Stimulated activated CD4-positive, alpha-beta T cell treated with anti-CD3 and anti-CD28 coated beads, Interleukin-1b, Interleukin-23, amount 100 ng/mL, for 1 hour (primary cell): ENCODE measurements around the gene LIN52.
"Not testable (repeated sequence)": the region's sequence is repeated elsewhere in the genome, so short reads cannot be mapped to it uniquely, and the experiment has no call there.

Experiments
- DNase-seq, 2 donors: peaks; one replicate each; pipeline ENCODE4 v3.0.0-alpha.2; 2020; ENCODE audit warnings: low read depth in 2 of 2

The LIN52 gene

DNA sequence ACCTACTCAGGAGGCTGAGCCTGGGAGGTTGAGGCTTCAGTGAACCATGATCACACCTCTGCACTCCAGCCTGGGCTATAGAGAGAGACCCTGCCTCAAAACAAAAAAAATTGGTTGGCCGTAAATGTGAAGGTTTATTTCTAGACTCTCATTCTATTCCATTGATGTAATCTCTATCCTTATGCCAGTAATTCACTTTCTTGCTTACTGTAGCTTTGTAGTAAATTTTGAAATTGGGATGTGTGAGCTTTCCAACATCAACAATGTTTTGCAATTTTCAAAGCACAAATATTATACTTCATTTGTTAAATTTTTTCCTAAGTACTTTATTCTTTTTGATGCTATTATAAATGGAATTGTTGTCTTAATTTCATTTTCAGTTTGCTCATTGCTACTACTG, 24.6 kb downstream of the LIN52 start:
- no peak for DNase-seq

DNA sequence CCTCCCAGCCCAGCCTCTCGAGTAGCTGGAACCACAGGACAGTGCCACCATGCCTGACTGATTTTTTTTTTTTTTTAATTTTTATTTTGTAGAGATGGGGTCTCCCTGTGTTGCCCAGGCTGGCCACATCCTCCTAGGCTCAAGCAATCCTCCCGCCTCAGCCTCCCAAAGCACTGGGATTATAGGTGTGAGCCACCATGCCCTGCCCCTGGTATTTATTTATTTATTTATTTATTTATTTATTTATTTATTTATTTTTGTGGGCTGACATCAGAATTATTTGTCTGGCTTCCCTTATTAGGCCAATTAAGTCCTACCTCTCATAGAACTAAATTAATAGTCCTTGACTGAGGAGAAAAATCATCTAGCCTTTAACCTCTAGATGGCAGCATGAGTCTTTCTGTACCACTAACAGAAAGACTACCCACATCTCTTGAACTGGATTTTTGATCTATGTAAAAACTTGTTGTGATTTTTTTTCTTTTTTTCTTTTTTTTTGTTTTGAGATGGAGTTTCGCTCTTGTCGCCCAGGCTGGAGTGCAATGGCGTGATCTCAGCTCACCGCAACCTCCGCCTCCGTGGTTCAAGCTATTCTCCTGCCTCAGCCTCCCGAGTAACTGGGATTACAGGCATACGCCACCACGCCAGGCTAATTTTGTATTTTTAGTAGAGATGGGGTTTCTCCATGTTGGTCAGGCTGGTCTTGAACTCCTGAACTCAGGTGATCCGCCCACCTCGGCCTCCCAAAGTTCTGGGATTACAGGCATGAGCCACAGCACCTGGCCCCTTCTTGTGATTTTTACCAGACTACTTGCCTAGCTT, 26.9 kb downstream of the LIN52 start:
- DNase-seq = not testable (repeated sequence)

DNA sequence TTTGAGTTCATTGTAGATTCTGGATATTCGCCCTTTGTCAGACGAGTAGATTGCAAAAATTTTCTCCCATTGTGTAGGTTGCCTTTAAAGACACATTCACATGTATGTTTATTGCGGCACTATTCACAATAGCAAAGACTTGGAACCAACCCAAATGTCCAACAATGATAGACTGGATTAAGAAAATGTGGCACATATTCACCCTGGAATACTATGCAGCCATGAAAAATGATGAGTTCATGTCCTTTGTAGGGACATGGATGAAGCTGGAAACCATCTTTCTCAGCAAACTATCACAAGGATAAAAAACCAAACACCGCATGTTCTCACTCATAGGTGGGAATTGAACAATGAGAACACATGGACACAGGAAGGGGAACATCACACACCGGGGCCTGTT, 40.7 kb downstream of the LIN52 start:
- DNase-seq = not testable (repeated sequence)

DNA sequence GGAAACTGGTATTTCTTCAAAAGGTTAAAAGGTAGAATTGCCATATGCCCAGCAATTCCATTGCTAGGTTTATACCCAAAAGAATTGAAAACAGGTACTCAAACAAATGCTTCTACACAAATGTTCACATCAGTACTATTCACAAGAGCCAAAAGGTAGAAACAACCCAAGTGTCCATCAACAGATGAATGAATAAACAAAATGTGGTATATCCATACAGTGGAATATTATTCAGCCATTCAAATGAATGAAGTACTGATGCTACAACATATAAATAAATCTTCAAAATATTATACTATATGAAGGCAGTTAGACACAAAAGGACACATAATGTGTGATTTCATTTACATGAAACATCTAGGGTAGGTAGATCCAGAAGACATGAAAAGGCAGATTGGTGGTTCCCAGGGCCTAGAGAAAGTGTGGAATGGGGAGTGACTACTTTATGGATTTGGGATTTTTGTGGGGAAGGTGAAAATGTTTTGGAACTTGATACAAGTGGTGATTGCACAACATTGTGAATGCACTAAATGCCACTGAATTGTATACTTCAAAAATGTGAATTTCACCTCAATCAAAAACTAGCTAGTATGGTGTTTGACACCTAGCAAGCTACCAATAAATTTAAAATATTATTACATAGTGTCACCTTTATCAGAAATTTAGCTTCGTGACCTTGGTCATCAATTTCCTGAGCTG, 41.7 kb downstream of the LIN52 start:
- no peak for DNase-seq

DNA sequence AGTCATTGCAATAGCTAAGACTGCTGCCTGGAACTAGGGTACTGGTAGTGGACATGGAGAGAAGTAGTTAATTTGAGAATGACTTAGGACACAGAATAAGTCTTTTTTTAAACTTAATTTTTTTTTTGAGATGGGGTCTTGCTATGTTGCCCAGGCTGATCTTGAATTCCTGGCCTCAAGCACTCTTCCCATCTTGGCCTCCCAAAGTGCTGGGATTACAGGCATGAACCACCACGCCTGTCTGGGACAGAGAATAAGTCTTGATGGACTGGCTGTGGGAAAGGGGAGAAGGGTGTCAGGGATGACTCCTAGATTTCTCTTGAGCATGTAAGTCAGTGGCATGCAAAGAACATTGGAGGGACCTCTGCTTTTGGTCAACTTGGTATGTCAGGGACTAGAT, 42.9 kb downstream of the LIN52 start:
- DNase-seq = no peak

DNA sequence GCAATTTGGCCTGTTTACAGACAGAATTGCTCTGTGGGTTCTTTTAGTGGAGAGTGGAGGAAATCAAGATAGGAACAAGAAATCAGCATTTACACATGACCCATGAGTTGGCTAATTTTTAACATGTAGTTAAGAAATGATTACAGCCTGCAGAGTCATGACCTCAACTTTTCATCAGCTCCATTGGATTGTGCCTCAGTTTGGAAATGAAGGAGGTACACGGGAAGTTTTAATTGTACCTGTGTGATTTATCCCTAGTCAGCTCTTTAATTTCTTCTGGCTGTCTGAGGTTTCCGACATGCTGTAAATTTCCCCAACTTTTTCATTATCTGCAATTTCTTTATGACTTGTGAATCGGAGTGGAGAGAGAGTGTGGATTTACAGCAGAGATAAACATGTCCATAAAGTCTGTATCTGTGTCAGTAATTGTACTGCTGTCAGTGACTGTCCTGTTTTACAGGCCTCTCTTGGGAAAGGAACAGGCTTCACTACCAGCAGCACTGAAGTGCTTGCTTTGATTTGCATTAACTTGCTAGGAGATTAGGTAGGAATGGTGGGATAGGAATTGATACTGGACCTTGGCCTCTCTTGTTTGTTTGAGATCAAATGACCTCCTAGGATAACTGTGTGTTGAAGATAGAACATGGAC, 49.2 kb downstream of the LIN52 start:
- DNase-seq = no peak

DNA sequence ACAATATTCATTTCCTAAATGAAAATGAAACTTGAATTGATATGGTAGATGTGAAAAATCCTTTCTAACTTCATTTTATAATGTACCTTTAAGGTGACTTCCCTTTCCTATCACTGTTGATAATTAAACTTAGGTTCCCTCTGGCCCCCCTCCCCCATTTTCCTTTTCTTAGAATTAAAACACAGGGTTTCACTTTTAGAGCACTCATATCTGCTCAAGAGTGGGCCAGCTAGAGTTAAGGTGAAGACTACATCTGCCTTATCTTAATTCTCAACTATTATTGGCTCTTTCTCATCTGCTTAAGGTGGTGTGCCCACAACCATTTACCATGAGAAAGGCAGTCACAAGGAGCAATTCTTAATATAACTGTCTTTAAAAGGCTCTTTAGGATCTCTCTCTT, 49.7 kb downstream of the LIN52 start:
- no peak for DNase-seq

DNA sequence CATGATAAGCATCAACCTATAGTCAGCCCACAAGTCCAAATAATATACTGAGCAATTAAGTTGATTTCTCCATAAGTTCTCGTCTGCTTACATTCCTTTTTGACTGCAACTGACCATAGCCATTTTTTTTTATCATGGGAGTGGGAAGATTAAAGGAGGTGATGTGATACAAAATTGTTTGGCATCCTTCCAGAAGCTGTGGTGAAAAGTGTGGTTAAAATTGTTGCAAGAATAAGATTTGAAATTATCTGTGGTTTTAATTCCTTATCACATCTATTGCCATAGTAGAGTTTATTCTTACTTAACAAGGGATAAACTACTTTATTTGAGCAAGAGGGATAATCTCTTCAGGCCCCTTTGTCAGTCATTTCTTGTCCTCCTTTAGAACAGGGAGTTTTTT, 50.7 kb downstream of the LIN52 start:
- no peak for DNase-seq

DNA sequence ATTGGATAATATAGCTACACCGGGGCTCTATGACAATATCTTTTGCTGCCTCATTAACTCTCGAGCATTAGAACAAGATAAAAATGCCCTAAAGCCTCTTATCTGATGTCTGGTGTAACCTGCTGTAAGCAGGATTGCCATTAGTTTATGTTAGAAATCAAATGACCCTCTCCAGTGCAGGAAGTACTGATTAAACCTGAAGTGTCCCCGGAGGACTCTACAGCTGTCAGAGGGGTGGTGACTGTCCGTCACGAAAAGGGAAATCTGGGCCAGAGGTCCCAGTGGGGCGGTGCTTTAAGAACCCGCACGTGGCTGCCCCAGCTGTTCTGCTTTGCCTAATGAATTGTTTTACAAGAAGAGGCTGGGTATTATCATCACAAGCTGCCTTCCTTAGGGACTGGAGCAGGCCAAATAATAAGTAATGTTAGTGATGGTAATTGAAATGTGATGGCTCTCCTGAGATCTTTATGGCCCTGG, 55.7 kb downstream of the LIN52 start:
- DNase-seq = no peak

DNA sequence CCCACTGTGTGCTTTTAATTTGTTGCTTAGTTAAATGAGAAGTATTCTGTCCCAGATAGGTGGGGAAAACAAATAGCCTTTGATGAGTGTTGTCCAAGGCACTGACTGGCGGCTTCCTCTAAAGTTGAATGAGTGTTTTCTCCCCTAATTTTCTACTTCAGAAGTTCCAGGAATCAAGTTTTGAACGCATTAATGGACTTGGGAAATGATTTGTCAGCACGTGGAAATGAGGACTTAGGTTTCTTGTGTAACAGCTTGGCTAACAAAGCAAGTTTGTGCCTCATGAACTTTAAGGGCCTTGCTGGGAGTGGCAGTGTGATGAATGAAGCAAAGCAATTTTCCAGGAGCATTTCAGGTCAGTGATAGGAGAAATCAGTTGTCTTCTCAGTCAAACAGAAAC, 56.9 kb downstream of the LIN52 start:
- DNase-seq = no peak

DNA sequence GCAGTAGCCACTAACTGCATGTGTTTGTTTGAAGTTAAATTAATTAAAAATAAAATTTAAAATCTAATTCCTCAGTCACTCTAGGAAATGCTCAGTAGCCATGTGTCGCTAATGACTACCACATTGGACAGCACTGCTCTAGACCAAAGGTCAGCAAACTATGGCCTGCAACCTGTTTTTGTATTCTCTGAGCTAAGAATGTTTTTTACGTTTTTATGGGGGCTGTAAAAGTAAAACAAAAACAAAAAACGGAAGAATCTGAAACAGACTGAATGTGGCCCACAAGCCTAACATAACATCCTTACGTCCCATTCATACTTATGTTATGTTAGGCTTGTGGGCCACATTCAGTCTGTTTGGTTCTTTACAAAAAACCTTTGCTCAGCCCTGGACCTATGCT, 57.8 kb downstream of the LIN52 start:
- no peak for DNase-seq

DNA sequence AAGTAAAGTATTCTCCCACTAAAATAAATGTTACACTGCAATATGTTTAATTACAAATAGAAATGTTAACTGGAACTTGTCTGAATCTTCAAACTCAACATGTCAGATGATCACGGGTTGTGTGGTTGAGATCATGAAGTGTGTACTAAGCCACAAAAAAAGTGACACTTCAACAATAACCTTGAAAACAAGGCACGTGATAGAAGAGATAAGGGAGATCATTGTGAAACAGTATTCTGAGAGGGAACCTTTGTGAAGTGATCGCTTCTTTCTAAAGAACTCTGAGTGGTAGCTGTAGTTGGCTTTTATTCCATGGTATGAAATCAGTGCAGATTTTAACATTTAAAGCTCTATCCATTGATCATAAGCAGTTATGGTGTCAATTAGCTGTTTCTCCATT, 60.0 kb downstream of the LIN52 start:
- no peak for DNase-seq

DNA sequence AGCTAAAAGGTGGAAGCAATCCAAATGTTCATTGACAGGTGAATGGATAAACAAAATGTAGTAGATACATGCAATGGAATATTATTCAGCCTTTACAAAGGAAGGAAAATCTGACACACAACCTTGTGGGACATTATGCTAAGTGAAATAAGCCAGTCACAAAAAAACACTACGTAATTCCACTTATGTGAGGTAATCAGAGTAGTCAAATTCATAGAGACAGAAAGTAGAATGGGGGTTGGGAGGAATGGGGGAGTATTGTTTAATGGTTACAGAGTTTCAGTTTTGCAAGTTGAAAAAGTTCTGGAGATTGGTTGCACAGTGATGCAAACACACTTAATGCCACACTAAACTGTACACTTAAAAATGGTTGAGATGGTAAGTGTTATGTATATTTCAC, 62.8 kb downstream of the LIN52 start:
- DNase-seq = no peak

DNA sequence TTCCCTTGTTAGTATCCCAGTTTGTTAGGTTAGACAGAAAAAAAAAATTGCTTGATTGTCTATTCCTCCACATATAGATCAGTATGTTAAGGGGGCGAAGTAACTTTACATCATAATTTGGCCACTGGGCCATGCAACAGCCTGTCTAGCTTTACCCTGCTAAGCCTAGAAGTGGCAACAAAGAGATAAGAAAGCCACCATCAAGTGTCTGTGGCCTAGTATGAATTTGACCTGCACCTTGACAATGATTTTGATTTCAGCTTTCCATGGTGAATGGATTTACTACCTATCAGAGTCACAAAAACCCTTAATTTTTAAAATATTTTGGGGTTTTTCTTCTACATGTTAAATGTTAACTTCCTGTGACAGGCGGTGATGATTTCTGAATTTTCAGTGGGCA, 63.9 kb downstream of the LIN52 start:
- no peak for DNase-seq

DNA sequence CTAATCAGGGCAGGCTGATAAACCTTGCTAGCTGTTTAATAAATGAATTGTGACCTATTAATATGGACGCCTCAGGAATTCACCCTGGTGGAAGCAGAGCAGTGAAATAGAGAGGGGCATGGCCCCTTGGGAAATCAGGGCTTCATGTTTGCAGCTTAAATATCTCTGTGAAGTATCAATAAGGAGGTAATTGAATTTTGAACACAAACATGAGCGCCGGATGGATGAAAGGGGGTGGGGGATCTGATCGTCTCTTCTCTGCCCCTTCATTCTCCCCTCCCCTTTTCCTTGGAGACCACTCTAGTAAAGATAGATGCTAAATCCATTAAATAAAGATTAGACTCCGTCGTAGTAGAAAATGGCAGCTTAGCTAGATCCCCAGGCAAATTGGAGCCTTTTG, 70.5 kb downstream of the LIN52 start:
- no peak for DNase-seq

DNA sequence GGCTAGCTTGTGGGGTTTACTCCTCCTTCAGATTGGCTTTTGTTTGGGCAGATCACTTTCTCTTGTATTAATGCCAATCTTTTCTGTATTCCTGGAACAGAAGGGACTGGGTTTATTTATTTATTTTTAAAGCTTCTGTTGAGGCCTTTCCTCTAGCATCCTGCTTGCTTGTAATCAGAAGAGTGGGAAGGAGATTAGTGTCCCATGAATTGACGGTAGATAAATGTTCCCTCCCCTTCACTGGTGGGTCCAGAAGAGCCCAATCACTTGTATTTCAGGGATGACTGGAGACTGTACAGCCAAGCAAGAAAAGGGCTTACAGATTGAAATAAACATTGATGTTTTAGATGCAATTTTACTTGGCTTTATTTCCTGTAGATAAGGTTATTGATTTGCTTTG, 71.0 kb downstream of the LIN52 start:
- DNase-seq = no peak

DNA sequence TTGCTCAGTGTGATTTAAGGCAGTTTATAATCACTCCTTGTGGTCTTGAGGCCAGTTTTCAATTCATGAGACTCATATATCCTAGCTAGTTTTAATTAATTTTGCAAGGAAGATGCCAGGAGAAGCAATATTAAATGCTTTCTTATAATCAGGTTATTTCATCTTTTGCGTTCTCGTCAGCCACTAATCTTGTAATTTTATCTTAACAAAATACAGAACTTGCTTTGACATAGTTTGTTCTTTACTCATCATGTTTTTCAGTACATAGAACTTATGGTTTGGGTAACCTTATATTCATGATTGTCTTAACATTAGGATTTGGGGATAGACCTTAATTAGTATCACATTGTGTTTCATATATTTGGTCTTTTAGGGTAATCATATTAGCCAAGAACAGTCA, 76.0 kb downstream of the LIN52 start:
- no peak for DNase-seq

DNA sequence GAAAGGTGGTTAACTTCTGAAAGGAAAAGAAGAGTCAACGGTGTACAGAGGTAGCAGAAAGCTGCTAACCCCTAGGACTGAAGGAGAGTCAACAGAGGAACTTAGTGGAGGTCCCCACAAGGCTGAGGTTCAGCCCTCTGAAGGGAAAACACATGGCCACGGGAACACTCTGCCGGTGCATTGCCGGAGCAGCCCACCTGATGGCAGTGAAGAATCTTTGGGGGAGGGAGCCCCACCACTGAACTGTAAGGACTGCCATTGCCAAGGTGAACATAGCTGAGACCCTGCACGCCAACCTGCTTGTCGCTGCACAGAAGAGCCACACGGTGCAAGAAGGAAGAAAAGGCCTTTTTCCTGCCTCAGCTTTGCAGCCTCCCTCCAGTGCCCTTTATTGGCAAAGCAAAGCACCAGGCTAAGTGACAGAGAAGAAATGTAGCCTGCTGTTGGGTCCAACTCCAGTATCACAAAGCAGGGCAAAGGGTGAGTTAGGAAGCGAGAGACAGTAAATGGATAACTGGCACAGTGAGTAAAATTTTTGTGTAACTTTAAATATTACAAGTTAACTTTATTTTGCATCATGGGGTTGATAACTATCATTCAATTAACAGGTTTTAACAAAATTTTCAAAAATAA, 76.9 kb downstream of the LIN52 start:
- no peak for DNase-seq

DNA sequence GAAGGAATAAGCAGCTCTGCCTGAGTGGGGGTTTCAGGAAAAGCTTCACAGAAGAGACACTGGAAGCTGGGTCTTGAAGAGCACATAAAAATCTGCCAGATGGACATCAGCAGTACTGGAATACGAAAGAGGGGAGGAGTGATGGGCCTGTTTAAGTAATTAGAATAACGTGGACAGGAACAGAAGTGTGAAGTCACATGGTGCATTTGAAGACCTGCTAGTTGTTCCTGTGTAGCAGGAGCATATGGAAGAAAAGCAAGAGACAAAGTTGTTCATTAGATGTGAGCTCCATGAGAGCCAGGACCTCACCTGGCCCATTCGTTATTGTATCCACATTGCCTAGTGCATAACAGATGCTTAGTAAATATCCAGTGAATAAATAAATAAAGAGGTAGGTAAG, 85.2 kb downstream of the LIN52 start:
- DNase-seq = no peak

DNA sequence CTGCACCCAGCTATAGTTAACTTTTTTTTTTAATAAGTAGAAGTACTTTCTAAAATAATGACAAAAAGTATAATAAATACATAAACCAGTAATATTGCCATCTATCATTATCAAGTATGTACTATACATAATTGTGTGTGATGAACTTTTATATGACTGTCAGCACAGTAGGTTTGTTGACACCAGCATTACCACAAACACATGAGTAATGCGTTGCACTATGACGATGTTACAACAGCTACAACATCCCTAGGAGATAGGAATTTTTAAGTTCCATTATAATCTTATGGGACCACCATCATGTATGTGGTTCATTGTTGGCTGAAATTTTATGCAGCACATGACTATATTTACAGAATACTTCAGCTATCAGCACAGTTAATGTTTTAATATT, 91.6 kb downstream of the LIN52 start:
- no peak for DNase-seq

DNA sequence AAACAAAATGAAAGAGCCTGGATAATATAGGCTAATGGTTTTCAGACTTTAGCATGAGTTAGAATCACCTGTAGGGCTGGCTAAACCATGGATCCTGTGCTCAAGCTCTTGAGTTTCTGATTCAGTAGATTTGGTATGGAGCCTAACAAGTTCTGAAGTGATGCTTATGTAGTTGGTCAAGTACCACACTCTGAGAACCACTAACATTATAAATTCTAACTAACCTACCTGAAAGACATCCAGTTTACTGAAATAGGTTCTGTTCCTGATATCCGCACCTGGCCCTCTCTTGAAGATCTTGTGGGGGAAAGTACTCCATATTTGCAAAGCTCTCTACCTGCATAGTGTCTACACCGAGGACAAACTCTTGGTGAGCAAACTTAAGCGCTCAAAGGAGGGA, 95.1 kb downstream of the LIN52 start:
- DNase-seq = no peak

DNA sequence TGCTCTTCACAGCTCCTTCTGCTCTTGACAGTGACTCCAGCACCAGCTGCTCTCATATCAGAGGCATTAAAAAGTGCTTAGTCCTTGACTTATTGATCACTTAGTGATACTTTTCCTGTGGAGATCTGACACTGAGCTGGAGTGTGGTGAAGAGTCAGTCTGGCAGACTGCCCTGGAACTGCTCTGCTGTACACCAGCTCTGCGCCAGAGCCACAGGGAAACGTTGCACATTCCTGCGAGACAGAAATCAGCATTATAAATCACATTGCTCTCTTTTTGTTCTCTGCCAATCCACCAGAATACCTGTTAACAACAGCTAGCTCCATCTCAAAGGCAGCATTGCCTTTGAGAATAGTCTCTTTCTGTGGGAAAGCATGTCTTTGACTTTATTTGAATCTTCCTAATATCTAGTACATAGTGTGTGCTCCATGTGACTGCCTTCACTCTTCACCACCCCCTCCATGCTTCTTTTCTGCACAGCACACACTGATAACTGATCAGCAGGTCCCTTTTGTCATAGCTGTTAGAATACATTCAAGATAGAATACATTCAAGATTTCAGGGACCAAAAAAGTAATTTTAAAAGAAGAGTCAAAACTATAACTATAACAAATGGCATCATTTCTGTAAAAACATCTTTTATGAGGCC, 106.3 kb downstream of the LIN52 start:
- no peak for DNase-seq
